H1 (cell line): ENCODE data around the gene SH3BP2. TPM values are rescaled to one million over a fixed set of nuclear protein-coding genes. Genes with fewer than 3 reads are reported as not detected.

Experiments used
- RBBP5 ChIP-seq: IDR thresholded peaks from 2 replicates; pipeline ENCODE4 v1.7.1; 2012; ENCODE audit warnings: low read depth, mild to moderate bottlenecking, inconsistent platforms, low read length, moderate library complexity, borderline replicate concordance
- polyA plus RNA-seq, 7 experiments: library from polyadenylated mRNA; depleted of rRNA in 3 of 7; stranded (reverse) in 5 of 7; unstranded in 2 of 7; fragments of >200 nt in 5 of 7; fragments of 200-250 nt in 2 of 7; gene quantifications; 1 replicate in 5 of 7; 2 replicates in 1 of 7; 4 replicates in 1 of 7; pipeline versions ENCODE4 v1.2.1 to v1.2.3, GENCODE V29; 2011 to 2013; ENCODE audit warnings: missing spikeins in 2 of 7, mixed read lengths in 2 of 7
- total RNA-seq: library from RNA; stranded (reverse); fragmentation: NEBNext Ultra II Directional; extraction: Animal tissue kit (Norgen Biotek cat#: 25700); gene quantifications from 2 replicates; pipeline ENCODE4 v1.2.1, GENCODE V29; 2021
- TF ChIP-seq, protein P1 (sequence below): fragments of 300-600 bp; sonication (generic); IDR thresholded peaks from 2 replicates; pipeline ENCODE4 v1.7.1; 2012; ENCODE audit warnings: low read length, moderate library complexity, mild to moderate bottlenecking, inconsistent platforms; ENCODE audit not compliant: insufficient replicate concordance

Gene SH3BP2
- total and polyA plus RNA-seq, 2 of the 8 experiments (the other 6 are each of a cell fraction or from before 2014, with no cell fraction given): 27.4 to 31.4 TPM

GRCh38 chr4:2866160-2866861, 73.4 kb downstream of the SH3BP2 start (continued):
- TF ChIP-seq, protein P1, sequence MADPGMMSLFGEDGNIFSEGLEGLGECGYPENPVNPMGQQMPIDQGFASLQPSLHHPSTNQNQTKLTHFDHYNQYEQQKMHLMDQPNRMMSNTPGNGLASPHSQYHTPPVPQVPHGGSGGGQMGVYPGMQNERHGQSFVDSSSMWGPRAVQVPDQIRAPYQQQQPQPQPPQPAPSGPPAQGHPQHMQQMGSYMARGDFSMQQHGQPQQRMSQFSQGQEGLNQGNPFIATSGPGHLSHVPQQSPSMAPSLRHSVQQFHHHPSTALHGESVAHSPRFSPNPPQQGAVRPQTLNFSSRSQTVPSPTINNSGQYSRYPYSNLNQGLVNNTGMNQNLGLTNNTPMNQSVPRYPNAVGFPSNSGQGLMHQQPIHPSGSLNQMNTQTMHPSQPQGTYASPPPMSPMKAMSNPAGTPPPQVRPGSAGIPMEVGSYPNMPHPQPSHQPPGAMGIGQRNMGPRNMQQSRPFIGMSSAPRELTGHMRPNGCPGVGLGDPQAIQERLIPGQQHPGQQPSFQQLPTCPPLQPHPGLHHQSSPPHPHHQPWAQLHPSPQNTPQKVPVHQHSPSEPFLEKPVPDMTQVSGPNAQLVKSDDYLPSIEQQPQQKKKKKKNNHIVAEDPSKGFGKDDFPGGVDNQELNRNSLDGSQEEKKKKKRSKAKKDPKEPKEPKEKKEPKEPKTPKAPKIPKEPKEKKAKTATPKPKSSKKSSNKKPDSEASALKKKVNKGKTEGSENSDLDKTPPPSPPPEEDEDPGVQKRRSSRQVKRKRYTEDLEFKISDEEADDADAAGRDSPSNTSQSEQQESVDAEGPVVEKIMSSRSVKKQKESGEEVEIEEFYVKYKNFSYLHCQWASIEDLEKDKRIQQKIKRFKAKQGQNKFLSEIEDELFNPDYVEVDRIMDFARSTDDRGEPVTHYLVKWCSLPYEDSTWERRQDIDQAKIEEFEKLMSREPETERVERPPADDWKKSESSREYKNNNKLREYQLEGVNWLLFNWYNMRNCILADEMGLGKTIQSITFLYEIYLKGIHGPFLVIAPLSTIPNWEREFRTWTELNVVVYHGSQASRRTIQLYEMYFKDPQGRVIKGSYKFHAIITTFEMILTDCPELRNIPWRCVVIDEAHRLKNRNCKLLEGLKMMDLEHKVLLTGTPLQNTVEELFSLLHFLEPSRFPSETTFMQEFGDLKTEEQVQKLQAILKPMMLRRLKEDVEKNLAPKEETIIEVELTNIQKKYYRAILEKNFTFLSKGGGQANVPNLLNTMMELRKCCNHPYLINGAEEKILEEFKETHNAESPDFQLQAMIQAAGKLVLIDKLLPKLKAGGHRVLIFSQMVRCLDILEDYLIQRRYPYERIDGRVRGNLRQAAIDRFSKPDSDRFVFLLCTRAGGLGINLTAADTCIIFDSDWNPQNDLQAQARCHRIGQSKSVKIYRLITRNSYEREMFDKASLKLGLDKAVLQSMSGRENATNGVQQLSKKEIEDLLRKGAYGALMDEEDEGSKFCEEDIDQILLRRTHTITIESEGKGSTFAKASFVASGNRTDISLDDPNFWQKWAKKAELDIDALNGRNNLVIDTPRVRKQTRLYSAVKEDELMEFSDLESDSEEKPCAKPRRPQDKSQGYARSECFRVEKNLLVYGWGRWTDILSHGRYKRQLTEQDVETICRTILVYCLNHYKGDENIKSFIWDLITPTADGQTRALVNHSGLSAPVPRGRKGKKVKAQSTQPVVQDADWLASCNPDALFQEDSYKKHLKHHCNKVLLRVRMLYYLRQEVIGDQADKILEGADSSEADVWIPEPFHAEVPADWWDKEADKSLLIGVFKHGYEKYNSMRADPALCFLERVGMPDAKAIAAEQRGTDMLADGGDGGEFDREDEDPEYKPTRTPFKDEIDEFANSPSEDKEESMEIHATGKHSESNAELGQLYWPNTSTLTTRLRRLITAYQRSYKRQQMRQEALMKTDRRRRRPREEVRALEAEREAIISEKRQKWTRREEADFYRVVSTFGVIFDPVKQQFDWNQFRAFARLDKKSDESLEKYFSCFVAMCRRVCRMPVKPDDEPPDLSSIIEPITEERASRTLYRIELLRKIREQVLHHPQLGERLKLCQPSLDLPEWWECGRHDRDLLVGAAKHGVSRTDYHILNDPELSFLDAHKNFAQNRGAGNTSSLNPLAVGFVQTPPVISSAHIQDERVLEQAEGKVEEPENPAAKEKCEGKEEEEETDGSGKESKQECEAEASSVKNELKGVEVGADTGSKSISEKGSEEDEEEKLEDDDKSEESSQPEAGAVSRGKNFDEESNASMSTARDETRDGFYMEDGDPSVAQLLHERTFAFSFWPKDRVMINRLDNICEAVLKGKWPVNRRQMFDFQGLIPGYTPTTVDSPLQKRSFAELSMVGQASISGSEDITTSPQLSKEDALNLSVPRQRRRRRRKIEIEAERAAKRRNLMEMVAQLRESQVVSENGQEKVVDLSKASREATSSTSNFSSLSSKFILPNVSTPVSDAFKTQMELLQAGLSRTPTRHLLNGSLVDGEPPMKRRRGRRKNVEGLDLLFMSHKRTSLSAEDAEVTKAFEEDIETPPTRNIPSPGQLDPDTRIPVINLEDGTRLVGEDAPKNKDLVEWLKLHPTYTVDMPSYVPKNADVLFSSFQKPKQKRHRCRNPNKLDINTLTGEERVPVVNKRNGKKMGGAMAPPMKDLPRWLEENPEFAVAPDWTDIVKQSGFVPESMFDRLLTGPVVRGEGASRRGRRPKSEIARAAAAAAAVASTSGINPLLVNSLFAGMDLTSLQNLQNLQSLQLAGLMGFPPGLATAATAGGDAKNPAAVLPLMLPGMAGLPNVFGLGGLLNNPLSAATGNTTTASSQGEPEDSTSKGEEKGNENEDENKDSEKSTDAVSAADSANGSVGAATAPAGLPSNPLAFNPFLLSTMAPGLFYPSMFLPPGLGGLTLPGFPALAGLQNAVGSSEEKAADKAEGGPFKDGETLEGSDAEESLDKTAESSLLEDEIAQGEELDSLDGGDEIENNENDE: no peak
- no peak for TF ChIP-seq RBBP5
